ENCODE measurements around the gene HEXIM1.

DNA sequence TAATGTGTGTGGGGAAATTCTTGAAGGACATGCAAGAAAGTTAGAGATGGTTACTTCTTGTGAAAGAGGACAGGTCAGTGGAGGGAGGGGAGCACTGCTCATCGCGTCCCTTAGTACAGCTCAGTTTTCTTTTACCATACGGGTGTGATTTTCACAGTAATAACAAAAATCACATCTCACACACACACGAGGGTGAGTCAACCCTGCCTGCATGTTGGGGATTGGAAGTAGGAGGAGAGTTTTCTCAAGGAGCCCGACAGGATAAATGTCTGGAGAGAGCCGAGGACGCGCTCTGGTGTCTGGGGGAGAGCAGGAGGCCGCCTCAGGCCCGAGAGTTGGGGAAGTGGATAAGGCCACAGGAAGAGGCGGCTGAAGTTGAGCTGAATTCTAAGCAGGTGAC is 32.4 kb upstream of the HEXIM1 start:
- TF ChIP-seq POLR2AphosphoS5 (IDR thresholded peaks at IDR 0.05; ENCODE audit: low read depth, low read length): no peak
- no peak for TF ChIP-seq POLR2A (IDR thresholded peaks at IDR 0.05; ENCODE audit: low read depth, low read length)
- no peak for TF ChIP-seq TAF1 (IDR thresholded peaks at IDR 0.05; ENCODE audit: borderline replicate concordance, low read depth, low read length)
